HG02798 (cell line): Measurements from ENCODE around the gene HS6ST3.

Experiments used
- ATAC-seq: cut with Tn5 transposase; IDR thresholded peaks from one replicate; pipeline ENCODE4 v1.9.1; 2021; ENCODE audit warnings: mild to moderate bottlenecking; ENCODE audit not compliant: unreplicated experiment, poor library complexity

HS6ST3 gene

GRCh38 chr13:96294930-96295881, 205.3 kb downstream of the HS6ST3 start:
- ATAC-seq = no peak

DNA sequence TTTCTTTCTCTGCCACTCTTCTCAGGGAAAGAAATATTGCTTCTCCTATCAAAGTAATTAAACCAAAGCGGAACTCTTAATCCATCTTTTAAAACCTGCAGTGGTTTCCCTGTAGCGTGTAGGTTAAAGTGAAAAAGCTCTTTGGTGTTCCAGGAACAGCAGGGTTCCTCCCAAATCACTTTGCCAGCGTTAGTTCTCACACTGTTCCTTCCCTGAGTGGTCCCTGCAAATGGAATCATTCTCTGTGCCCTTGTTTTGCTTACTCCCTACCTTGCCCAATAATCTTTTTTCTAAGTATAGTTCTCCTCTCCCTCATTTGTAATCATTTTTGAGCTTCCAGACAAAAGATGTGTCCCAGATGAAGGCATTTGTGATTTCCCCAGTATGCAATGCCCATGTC, 207.5 kb downstream of the HS6ST3 start:
- ATAC-seq = no peak

DNA sequence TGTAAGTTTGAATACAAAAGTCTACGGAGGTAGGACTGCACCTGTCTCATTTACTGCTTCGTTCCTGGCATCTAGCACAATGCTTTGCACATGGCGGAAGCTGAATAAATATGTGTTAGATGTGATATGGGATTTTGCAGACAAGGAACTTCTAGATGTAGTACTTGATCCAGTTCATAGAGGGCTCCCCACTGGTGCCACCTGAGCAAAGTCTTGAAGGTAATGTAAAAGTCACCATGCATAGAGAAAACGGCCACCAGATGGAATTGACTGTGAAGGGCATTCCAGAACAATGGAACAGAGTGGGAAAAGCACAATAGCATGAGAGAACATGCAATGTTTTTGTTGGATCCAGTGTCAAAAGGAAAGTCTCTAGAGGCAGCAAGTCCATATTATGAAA, 209.3 kb downstream of the HS6ST3 start:
- ATAC-seq = no peak

GRCh38 chr13:96308568-96308967, 218.7 kb downstream of the HS6ST3 start:
- no peak for ATAC-seq

- no peak for ATAC-seq
Measured at GRCh38 chr13:96314974-96315373, 225.1 kb downstream of the HS6ST3 start.

GRCh38 chr13:96338030-96338429, 248.1 kb downstream of the HS6ST3 start:
- ATAC-seq = no peak

DNA sequence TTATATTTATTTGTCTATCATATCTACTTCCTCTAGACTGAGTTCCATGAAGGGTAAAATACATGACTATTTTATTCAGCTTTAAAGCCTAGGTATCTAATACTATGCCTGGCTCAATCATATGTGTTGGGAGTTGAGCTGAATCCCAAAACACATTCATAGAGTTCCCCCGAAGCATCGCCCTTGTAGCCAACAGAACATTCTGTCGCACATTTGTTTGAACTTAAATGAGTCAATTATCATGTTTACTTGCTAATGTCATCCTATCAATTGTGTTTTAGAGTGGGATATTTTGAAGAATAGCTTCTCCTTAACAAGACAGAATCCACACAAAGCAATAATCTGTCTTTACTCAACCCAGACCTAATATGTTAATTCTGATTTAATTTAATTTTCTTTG, 252.4 kb downstream of the HS6ST3 start:
- ATAC-seq = no peak

GRCh38 chr13:96342852-96343465, 253.1 kb downstream of the HS6ST3 start:
- ATAC-seq = no peak

- no peak for ATAC-seq
Measured at GRCh38 chr13:96346921-96347320, 257.0 kb downstream of the HS6ST3 start.

GRCh38 chr13:96373597-96373996, 283.7 kb downstream of the HS6ST3 start:
- ATAC-seq = no peak

- no peak for ATAC-seq
Measured at GRCh38 chr13:96377835-96378234, 287.9 kb downstream of the HS6ST3 start.

GRCh38 chr13:96379967-96380366, 290.1 kb downstream of the HS6ST3 start:
- ATAC-seq = peak; percentile 37

DNA sequence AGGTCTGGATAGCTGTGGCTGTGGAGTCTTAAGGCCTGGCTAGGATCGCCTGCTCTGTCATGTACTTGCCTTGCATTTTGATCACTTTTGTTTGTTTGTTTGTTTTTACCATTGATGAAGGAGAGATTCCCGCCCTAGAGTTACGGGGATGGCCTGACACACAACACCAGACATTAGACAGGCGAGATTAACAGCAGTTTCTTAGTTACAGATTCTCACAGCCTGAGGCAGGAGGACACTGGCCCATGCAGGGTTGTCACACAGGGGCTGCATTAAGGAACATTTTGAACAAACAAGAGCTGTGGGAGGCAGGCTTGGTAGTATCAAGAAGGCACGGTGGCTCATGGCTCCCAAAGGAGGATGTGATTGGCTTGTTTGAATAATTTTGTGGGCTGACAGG, 291.8 kb downstream of the HS6ST3 start:
- no peak for ATAC-seq

- ATAC-seq = no peak
Measured at GRCh38 chr13:96388598-96388997, 298.7 kb downstream of the HS6ST3 start.

- ATAC-seq = no peak
Measured at GRCh38 chr13:96391606-96392005, 301.7 kb downstream of the HS6ST3 start.

- ATAC-seq = no peak
Measured at GRCh38 chr13:96397807-96398206, 307.9 kb downstream of the HS6ST3 start.

DNA sequence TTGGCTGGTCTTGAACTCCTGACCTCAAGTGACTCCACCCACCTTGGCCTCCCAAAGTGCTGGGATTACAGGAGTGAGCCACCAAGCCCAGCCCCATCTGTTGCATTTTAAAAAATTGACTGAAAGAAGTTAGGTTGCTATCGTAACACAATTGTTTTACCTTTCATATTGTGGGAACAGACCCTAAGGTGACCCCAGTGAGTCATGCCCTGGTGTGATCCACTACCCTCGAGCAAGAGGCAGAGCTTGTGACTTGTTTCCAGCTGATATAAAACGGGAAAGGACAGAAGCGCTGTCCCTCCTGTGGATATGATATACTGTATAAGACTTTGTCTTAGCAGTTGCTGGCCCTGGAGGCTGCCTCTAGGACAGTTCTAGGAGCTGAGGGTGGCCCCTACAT, 308.6 kb downstream of the HS6ST3 start:
- ATAC-seq = no peak

GRCh38 chr13:96403241-96403640, 313.3 kb downstream of the HS6ST3 start:
- ATAC-seq = no peak

- no peak for ATAC-seq
Measured at GRCh38 chr13:96403651-96404050, 313.7 kb downstream of the HS6ST3 start.

GRCh38 chr13:96415831-96416385, 326.0 kb downstream of the HS6ST3 start:
- no peak for ATAC-seq

DNA sequence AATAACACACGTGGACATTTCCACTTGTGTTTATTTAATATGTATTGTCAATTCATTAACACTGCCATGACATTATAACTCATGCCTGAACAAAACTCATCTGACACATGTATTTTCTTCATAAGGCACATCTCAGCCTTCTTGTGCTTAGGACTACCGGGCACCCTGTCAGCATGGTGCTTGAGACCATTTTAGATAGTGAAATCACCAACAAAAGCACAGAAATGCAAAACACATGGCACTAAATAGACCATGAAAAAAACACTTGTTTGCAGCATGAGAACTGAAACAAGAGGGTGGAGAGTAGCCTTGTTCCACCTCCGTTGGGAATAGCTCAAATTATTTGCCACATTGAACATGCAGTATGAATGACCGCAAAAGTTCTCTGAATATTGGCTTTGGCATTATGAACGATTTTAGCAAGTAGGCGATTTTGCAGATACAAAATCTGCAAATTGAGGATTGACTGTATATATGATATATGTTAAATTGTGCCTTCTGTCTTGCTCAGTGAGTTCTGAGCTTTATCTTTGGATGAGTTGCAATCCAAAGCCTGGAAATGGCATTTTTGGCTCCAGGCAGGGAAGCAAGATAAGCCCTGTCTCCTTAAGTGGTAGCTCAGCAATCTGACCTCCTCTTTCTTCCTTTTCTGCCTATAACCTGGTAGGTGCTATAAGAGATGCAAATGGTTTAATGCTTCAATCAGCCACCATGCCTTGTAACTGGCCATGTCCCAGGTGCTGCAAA, 328.2 kb downstream of the HS6ST3 start:
- no peak for ATAC-seq
